GM12892 (cell line): ENCODE measurements around the gene PCDHA1.

Experiments used
- POLR2A ChIP-seq: IDR thresholded peaks from 2 replicates; pipeline ENCODE4 v1.6.1; 2011; ENCODE audit warnings: low read depth, low read length, control low read depth
- POLR2AphosphoS5 ChIP-seq: IDR thresholded peaks from 2 replicates; pipeline ENCODE4 v1.6.1; 2011; ENCODE audit warnings: low read depth, low read length, control low read depth
- TAF1 ChIP-seq: IDR thresholded peaks from 2 replicates; pipeline ENCODE4 v1.6.1; 2011; ENCODE audit warnings: low read depth, mild to moderate bottlenecking, control low read depth, low read length, borderline replicate concordance

DNA sequence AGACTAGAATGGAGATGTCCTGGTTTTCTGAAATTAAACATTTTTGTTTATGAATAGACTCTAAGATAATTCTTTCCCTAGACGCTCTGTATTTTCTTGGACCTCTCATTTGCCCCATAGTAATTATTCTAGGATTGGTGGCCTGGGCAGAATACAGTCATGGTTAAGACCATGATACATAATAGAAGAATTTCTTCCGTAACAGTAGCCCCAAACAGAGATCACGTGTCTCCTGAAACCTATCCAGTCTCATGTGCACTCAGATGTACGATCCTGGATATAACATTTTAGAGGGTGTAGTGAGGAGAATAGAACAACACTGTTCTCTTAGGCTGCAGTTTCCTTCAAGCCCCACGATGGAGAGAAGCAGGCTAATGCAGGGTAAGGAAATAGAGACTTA lies 202.7 kb downstream of the PCDHA1 start:
- no peak for TF ChIP-seq POLR2A
- no peak for TF ChIP-seq POLR2AphosphoS5
- no peak for TF ChIP-seq TAF1
